Keratinocyte (primary cell): Measurements from ENCODE around the gene XIRP2.

Experiments
- CTCF ChIP-seq, 3 experiments: IDR thresholded peaks in 1 of 3; conservative IDR thresholded peaks in 1 of 3; optimal IDR thresholded peaks in 1 of 3; 2 replicates in 2 of 3; 3 replicates in 1 of 3; pipeline versions ENCODE3 to v1.5.1; 2011; ENCODE audit warnings: low read length in 3 of 3, mild to moderate bottlenecking in 3 of 3, moderate library complexity in 2 of 3, control low read depth in 1 of 3, inconsistent platforms in 1 of 3; ENCODE audit not compliant: insufficient read depth in 2 of 3; ENCODE audit errors: extremely low read depth in 1 of 3
- EZH2 ChIP-seq: IDR thresholded peaks from one replicate; pipeline ENCODE4 v1.6.1; 2012; ENCODE audit warnings: inconsistent platforms, mild to moderate bottlenecking, low read length, moderate library complexity

- no peak for TF ChIP-seq CTCF (optimal IDR thresholded peaks at IDR 0.05 in 1 of 3, IDR thresholded peaks at IDR 0.05 in 1 of 3, conservative IDR thresholded peaks at IDR 0.05 in 1 of 3; ENCODE audit: extremely low read depth in 1 of 3, insufficient read depth in 2 of 3, low read length in 3 of 3)
- TF ChIP-seq EZH2 = no peak
Observed at GRCh38 chr2:167132066-167132465, 243.8 kb downstream of the XIRP2 start.
